ENCODE data around the gene HDGF. TPM values are rescaled to one million over a fixed set of nuclear protein-coding genes. Genes with fewer than 3 reads are reported as not detected.
A peak's percentile ranks its signal among the peaks of the same experiment; 100 is the strongest.

Gene HDGF
- total RNA-seq, 2 experiments from 2014 or later: 60.8 TPM

- H3K27ac Mint-ChIP-seq: peak overlapping the region; percentile 85
- H3K36me3 ChIP-seq (ENCODE audit: insufficient read depth, low read length): no peaks in the 10 kb centered on the region
- H3K4me3 Mint-ChIP-seq: peak overlapping the region; percentile 91
- H3K9me3 Mint-ChIP-seq: no peaks in the 10 kb centered on the region
- no peak overlapping the region for H3K4me3 ChIP-seq (ENCODE audit: low read length)
- H3K27me3 ChIP-seq (ENCODE audit: control insufficient read depth in 1 of 2, insufficient read depth in 2 of 2, low read length in 2 of 2): no peaks in the 10 kb centered on the region
- TF ChIP-seq CTCF (IDR thresholded peaks at IDR 0.05): no peak
- no peak overlapping the region for H3K27ac ChIP-seq (ENCODE audit: low read depth in 1 of 2, low read length in 2 of 2)
- no peaks in the 10 kb centered on the region for H3K27me3 Mint-ChIP-seq
- DNase-seq (no peak), ATAC-seq (ENCODE audit: poor library complexity) (no peak)
- H3K9me3 ChIP-seq (ENCODE audit: control insufficient read depth in 1 of 2, insufficient read depth in 1 of 2, low read length in 2 of 2): no peaks in the 10 kb centered on the region
- POLR2A ChIA-PET: interaction anchor here (0.7 to 3.8 kb wide), 4 partner anchors 12 to 106 kb away, joined by 3 to 74 read pairs (median 41); partner anchors contain the start of genes ISG20L2, METTL25B, MRPL24 and PRCC
- H3K4me1 ChIP-seq (ENCODE audit: insufficient read depth, low read length): peaks cover 40% of the 10 kb centered on the region
- H3K36me3 Mint-ChIP-seq (ENCODE audit: low read depth): peaks cover 17% of the 10 kb centered on the region
- intact Hi-C loops (cut with DNase I, micrococcal nuclease): loop anchor here in 1 of 2 experiments (1.0 to 2.0 kb wide), 2 partner anchors 13 to 24 kb away; partner anchors contain the start of genes ISG20L2 and METTL25B
- CTCF ChIA-PET: interaction anchor here (1.7 to 2.6 kb wide), 2 partner anchors 14 to 26 kb away, joined by 8 to 30 read pairs; partner anchors contain the start of genes METTL25B and PRCC
- peaks cover 52% of the 10 kb centered on the region for H3K4me1 Mint-ChIP-seq (ENCODE audit: low read depth)
Measured at GRCh38 chr1:156752843-156753482, 1.5 kb upstream of the HDGF start.

- Histone ChIP-seq H3K27ac (ENCODE audit: low read depth in 1 of 2, low read length in 2 of 2) (peak overlapping the region; percentile 61 to 86), H3K36me3 (ENCODE audit: insufficient read depth, low read length) (no peaks in the 10 kb centered on the region), H3K27me3 (ENCODE audit: control insufficient read depth in 1 of 2, insufficient read depth in 2 of 2, low read length in 2 of 2) (no peaks in the 10 kb centered on the region), H3K4me1 (ENCODE audit: insufficient read depth, low read length) (peaks cover 50% of the 10 kb centered on the region), H3K4me3 (ENCODE audit: low read length) (peak overlapping the region; percentile 97), H3K9me3 (ENCODE audit: control insufficient read depth in 1 of 2, insufficient read depth in 1 of 2, low read length in 2 of 2) (no peaks in the 10 kb centered on the region)
- intact Hi-C loops (cut with DNase I, micrococcal nuclease): loop anchor here (1.0 to 2.0 kb wide), 3 partner anchors 11 to 23 kb away; partner anchors contain the start of genes ISG20L2 (in 2 of the 2), METTL25B (in 2 of the 2) and MRPL24 (in 2 of the 2)
- Mint-ChIP-seq H3K27me3 (no peaks in the 10 kb centered on the region), H3K27ac (peak overlapping the region; percentile 85), H3K4me3 (peak overlapping the region; percentile 91), H3K36me3 (ENCODE audit: low read depth) (peaks cover 17% of the 10 kb centered on the region), H3K4me1 (ENCODE audit: low read depth) (peaks cover 60% of the 10 kb centered on the region), H3K9me3 (no peaks in the 10 kb centered on the region)
- CTCF ChIA-PET: interaction anchor here (0.6 to 2.6 kb wide), 5 partner anchors 10 to 62 kb away, joined by 3 to 30 read pairs (median 4); partner anchors contain the start of genes METTL25B, MRPL24 and PRCC
- TF ChIP-seq CTCF (IDR thresholded peaks at IDR 0.05): no peak
- peak; percentile 95 to 99 (median 98) for DNase-seq
- POLR2A ChIA-PET: interaction anchor here (0.7 to 3.8 kb wide), 9 partner anchors 11 to 251 kb away, joined by 3 to 74 read pairs (median 7); partner anchors contain the start of genes ISG20L2, MEF2D, METTL25B and MRPL24
- peak; percentile 85 for ATAC-seq (ENCODE audit: poor library complexity)
Measured at GRCh38 chr1:156751757-156752481, 444 bp upstream of the HDGF start.
